SK-N-SH treated with all-trans-retinoic acid at 6 μM for 48 hours (cell line): ENCODE measurements around the gene FHOD3.
A peak's percentile ranks its signal among the peaks of the same experiment; 100 is the strongest.

Source experiments
- ATAC-seq: fragments of 200-7000 bp; cut with Tn5 transposase; 3 replicates; pipeline ENCODE4 v1.9.1; 2020; ENCODE audit warnings: mild to moderate bottlenecking, moderate library complexity
- ARNTL ChIP-seq: fragments of 450-650 bp; formaldehyde crosslinking; IDR thresholded peaks from 2 replicates; pipeline ENCODE4 v1.5.0; 2020; ENCODE audit warnings: low read depth, mild to moderate bottlenecking, moderate library complexity, borderline replicate concordance
- CSDC2 ChIP-seq: fragments of 250-450 bp; sonication (Bioruptor Pico); IDR thresholded peaks from 2 replicates; pipeline ENCODE4 v1.5.0; 2020; ENCODE audit warnings: mild to moderate bottlenecking, moderate library complexity
- ESRRG ChIP-seq: fragments of 250-450 bp; sonication (Bioruptor Pico); IDR thresholded peaks from 2 replicates; pipeline ENCODE4 v1.6.1; 2021; ENCODE audit warnings: mild to moderate bottlenecking
- ISL1 ChIP-seq: fragments of 250-450 bp; sonication (Bioruptor Pico); IDR thresholded peaks from 2 replicates; pipeline ENCODE4 v2.1.2; 2022; ENCODE audit warnings: mild to moderate bottlenecking, moderate library complexity
- OSR1 ChIP-seq: fragments of 250-450 bp; sonication (Bioruptor Pico); IDR thresholded peaks from 2 replicates; pipeline ENCODE4 v1.8.0; 2022; ENCODE audit warnings: moderate library complexity, mild to moderate bottlenecking, inconsistent platforms
- PPARA ChIP-seq: fragments of 250-450 bp; sonication (Bioruptor Pico); IDR thresholded peaks from 2 replicates; pipeline ENCODE4 v1.5.0; 2020; ENCODE audit warnings: mild to moderate bottlenecking, borderline replicate concordance
- RARB ChIP-seq: fragments of 250-450 bp; sonication (Bioruptor Pico); IDR thresholded peaks from 2 replicates; pipeline ENCODE4 v1.8.0; 2021; ENCODE audit warnings: mild to moderate bottlenecking, moderate library complexity
- SNAI2 ChIP-seq: fragments of 250-450 bp; sonication (Bioruptor Pico); IDR thresholded peaks from 2 replicates; pipeline ENCODE4 v1.5.0; 2020; ENCODE audit warnings: mild to moderate bottlenecking, moderate library complexity
- TCF4 ChIP-seq: fragments of 250-450 bp; sonication (Bioruptor Pico); IDR thresholded peaks from 2 replicates; pipeline ENCODE4 v1.8.0; 2021; ENCODE audit warnings: mild to moderate bottlenecking, moderate library complexity, borderline replicate concordance
- TOX ChIP-seq: fragments of 250-450 bp; sonication (Bioruptor Pico); IDR thresholded peaks from 2 replicates; pipeline ENCODE4 v1.8.0; 2021; ENCODE audit warnings: mild to moderate bottlenecking, moderate library complexity, borderline replicate concordance
- ZC3H10 ChIP-seq: fragments of 250-450 bp; sonication (Bioruptor Pico); IDR thresholded peaks from 2 replicates; pipeline ENCODE4 v1.5.1; 2021; ENCODE audit warnings: mild to moderate bottlenecking, moderate library complexity
- ZFP3 ChIP-seq: fragments of 250-450 bp; sonication (Bioruptor Pico); IDR thresholded peaks from 2 replicates; pipeline ENCODE4 v1.5.0; 2020; ENCODE audit warnings: mild to moderate bottlenecking, moderate library complexity
- ZFP30 ChIP-seq: fragments of 450-650 bp; formaldehyde crosslinking; IDR thresholded peaks from 2 replicates; pipeline ENCODE4 v1.5.0; 2022; ENCODE audit warnings: mild to moderate bottlenecking, moderate library complexity
- ZNF70 ChIP-seq: fragments of 450-650 bp; formaldehyde crosslinking; IDR thresholded peaks from 2 replicates; pipeline ENCODE4 v1.5.0; 2020; ENCODE audit warnings: mild to moderate bottlenecking, moderate library complexity
- TF ChIP-seq, protein P1 (sequence below): fragments of 250-450 bp; sonication (Bioruptor Pico); IDR thresholded peaks from 2 replicates; pipeline ENCODE4 v1.8.0; 2020; ENCODE audit warnings: mild to moderate bottlenecking, moderate library complexity, borderline replicate concordance
- TF ChIP-seq, protein P2 (sequence below): fragments of 250-450 bp; sonication (Bioruptor Pico); IDR thresholded peaks from 2 replicates; pipeline ENCODE4 v1.5.0; 2020; ENCODE audit warnings: mild to moderate bottlenecking, moderate library complexity
- TF ChIP-seq, protein P3 (sequence below): fragments of 250-450 bp; sonication (Bioruptor Pico); IDR thresholded peaks from 2 replicates; pipeline ENCODE4 v1.8.0; 2021; ENCODE audit warnings: low read depth, mild to moderate bottlenecking, moderate library complexity, borderline replicate concordance
- TF ChIP-seq, protein P4 (sequence below): fragments of 250-450 bp; sonication (Bioruptor Pico); IDR thresholded peaks from 2 replicates; pipeline ENCODE4 v1.5.1; 2020; ENCODE audit warnings: low read depth, mild to moderate bottlenecking, moderate library complexity

Gene FHOD3

DNA sequence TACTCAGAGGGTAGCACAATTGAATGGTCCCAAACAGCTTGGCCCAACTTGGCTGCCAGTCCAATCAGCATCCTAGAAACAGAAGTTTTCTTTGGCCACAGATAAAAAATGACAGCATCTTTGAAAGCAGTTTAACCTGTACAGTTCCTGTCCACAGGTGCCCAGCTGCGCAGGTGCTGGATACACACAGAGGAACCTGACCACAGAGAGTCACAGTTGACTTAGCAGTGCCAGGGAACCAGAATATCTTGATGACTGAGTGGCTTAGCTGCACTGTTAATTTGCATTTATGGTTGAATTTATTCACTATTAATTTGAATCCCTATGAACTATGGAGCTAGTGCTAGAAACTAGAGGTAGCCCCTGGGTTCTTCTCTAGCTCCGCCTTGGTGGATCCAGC is 437.6 kb downstream of the FHOD3 start:
- no peak for ATAC-seq
- TF ChIP-seq ZFP30: no peak
- no peak for TF ChIP-seq ZNF70 (CRISPR knock-in tag)
- no peak for TF ChIP-seq ARNTL

DNA sequence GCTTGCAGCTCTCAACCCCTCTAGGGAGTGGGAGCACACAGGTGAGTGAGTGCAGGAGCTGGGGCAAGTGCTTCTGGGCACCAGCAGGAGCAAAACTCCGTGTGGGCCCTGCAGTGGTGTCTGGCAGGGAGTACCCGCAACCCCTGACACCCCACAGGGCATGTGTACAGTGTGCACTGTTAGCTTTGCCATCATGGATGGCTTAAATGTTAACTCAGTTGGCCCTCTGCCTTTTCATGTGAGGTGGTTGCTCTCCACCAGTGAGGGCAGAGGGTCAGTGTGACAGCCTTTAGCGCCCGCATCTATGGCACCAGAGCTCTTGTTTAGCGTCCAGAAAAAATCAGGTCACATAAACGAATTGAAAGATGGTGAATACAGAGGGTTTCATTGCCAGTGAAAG is 438.6 kb downstream of the FHOD3 start:
- TF ChIP-seq, protein P1, sequence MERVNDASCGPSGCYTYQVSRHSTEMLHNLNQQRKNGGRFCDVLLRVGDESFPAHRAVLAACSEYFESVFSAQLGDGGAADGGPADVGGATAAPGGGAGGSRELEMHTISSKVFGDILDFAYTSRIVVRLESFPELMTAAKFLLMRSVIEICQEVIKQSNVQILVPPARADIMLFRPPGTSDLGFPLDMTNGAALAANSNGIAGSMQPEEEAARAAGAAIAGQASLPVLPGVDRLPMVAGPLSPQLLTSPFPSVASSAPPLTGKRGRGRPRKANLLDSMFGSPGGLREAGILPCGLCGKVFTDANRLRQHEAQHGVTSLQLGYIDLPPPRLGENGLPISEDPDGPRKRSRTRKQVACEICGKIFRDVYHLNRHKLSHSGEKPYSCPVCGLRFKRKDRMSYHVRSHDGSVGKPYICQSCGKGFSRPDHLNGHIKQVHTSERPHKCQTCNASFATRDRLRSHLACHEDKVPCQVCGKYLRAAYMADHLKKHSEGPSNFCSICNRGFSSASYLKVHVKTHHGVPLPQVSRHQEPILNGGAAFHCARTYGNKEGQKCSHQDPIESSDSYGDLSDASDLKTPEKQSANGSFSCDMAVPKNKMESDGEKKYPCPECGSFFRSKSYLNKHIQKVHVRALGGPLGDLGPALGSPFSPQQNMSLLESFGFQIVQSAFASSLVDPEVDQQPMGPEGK (CRISPR knock-in tag): no peak
- TF ChIP-seq CSDC2 (CRISPR knock-in tag): no peak
- no peak for TF ChIP-seq ISL1 (CRISPR knock-in tag)
- TF ChIP-seq ZC3H10: no peak
- TF ChIP-seq OSR1 (CRISPR knock-in tag): no peak
- ATAC-seq: no peak

DNA sequence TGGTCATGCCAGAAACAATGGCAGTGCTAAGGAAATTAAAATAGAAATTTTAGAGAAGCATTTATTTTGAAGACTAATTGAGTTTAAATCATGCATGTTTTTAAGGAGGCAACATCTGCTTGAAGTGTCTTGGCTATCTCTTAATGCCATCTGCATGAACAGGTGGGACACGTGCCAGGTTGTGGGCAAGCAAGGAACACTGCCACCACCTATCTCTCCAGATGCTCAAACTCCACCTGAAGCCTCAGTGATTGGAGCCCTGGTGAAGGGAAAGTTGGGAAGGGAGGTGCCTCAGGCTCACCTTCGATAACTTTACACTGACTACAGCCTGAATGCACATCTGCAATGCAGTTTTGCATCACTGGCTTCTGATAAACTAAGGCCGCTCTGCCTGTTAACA is 439.8 kb downstream of the FHOD3 start:
- ATAC-seq: no peak
- TF ChIP-seq RARB (CRISPR knock-in tag): no peak
- TF ChIP-seq TCF4 (CRISPR knock-in tag): no peak
- TF ChIP-seq OSR1 (CRISPR knock-in tag): no peak
- no peak for TF ChIP-seq CSDC2 (CRISPR knock-in tag)
- TF ChIP-seq, protein P1 (CRISPR knock-in tag): no peak
- TF ChIP-seq ZFP30: no peak
- TF ChIP-seq ARNTL: no peak
- no peak for TF ChIP-seq ZFP3 (CRISPR knock-in tag)
- TF ChIP-seq PPARA (CRISPR knock-in tag): no peak
- no peak for TF ChIP-seq ZC3H10
- no peak for TF ChIP-seq SNAI2 (CRISPR knock-in tag)
- no peak for TF ChIP-seq TOX (CRISPR knock-in tag)
- TF ChIP-seq, protein P2, sequence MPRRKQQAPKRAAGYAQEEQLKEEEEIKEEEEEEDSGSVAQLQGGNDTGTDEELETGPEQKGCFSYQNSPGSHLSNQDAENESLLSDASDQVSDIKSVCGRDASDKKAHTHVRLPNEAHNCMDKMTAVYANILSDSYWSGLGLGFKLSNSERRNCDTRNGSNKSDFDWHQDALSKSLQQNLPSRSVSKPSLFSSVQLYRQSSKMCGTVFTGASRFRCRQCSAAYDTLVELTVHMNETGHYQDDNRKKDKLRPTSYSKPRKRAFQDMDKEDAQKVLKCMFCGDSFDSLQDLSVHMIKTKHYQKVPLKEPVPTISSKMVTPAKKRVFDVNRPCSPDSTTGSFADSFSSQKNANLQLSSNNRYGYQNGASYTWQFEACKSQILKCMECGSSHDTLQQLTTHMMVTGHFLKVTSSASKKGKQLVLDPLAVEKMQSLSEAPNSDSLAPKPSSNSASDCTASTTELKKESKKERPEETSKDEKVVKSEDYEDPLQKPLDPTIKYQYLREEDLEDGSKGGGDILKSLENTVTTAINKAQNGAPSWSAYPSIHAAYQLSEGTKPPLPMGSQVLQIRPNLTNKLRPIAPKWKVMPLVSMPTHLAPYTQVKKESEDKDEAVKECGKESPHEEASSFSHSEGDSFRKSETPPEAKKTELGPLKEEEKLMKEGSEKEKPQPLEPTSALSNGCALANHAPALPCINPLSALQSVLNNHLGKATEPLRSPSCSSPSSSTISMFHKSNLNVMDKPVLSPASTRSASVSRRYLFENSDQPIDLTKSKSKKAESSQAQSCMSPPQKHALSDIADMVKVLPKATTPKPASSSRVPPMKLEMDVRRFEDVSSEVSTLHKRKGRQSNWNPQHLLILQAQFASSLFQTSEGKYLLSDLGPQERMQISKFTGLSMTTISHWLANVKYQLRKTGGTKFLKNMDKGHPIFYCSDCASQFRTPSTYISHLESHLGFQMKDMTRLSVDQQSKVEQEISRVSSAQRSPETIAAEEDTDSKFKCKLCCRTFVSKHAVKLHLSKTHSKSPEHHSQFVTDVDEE (CRISPR knock-in tag): no peak
- TF ChIP-seq, protein P3, sequence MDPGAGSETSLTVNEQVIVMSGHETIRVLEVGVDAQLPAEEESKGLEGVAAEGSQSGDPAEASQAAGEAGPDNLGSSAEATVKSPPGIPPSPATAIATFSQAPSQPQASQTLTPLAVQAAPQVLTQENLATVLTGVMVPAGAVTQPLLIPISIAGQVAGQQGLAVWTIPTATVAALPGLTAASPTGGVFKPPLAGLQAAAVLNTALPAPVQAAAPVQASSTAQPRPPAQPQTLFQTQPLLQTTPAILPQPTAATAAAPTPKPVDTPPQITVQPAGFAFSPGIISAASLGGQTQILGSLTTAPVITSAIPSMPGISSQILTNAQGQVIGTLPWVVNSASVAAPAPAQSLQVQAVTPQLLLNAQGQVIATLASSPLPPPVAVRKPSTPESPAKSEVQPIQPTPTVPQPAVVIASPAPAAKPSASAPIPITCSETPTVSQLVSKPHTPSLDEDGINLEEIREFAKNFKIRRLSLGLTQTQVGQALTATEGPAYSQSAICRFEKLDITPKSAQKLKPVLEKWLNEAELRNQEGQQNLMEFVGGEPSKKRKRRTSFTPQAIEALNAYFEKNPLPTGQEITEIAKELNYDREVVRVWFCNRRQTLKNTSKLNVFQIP (CRISPR knock-in tag): no peak
- TF ChIP-seq, protein P4, sequence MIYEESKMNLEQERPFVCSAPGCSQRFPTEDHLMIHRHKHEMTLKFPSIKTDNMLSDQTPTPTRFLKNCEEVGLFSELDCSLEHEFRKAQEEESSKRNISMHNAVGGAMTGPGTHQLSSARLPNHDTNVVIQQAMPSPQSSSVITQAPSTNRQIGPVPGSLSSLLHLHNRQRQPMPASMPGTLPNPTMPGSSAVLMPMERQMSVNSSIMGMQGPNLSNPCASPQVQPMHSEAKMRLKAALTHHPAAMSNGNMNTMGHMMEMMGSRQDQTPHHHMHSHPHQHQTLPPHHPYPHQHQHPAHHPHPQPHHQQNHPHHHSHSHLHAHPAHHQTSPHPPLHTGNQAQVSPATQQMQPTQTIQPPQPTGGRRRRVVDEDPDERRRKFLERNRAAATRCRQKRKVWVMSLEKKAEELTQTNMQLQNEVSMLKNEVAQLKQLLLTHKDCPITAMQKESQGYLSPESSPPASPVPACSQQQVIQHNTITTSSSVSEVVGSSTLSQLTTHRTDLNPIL: no peak

DNA sequence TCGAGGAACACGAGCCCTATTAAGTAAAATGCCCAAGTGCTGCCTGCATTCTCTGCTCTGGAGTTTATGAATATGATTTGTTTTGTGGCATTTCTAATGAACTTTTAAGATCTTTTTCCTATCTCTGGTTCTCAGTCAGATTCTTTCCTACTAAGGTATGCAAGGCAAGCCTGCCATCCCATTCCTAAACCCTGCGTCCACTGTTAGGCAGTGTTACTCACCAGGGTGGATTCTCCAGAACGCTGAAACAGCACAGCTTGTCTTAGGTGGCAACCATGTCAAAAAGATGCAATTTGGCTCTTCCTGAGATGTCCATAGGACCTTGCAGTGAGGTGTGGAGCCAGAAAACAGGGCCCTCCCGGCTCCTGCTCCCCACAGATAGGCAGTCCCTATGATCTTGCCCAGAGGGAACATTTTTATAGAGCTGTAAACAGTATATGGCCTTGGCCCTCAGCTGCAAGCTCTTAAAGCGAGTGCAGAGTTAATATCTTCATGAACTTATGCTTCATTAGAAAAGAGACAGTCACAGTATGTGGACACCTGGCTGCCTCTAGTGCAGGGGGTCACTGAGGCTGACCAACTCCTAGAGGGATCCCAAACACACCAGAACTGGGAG is 446.9 kb downstream of the FHOD3 start:
- ATAC-seq: peak; percentile 90
- TF ChIP-seq TCF4 (CRISPR knock-in tag) (no peak), TOX (CRISPR knock-in tag) (no peak), OSR1 (CRISPR knock-in tag) (no peak), PPARA (CRISPR knock-in tag) (no peak), ZNF70 (CRISPR knock-in tag) (no peak), ESRRG (CRISPR knock-in tag) (no peak), RARB (CRISPR knock-in tag) (no peak)
- TF ChIP-seq, protein P1 (CRISPR knock-in tag): no peak
- TF ChIP-seq, protein P3 (CRISPR knock-in tag): no peak
- TF ChIP-seq, protein P4: no peak
